Measurements from ENCODE around the gene CSH1.
"Not testable (repeated sequence)": the region's sequence is repeated elsewhere in the genome, so short reads cannot be mapped to it uniquely, and the experiment has no call there.

Gene CSH1

GRCh38 chr17:63907161-63907778 is 10.9 kb upstream of the CSH1 start:
- not testable (repeated sequence) for H3K23ac ChIP-seq (ENCODE audit: low read length in 2 of 2); H3K9ac ChIP-seq (ENCODE audit: low read length); H3K4ac ChIP-seq (ENCODE audit: low read depth in 1 of 2, low read length in 2 of 2); H3K4me3 ChIP-seq (ENCODE audit: insufficient read depth in 1 of 2, low read depth in 1 of 2, low read length in 2 of 2); H3K14ac ChIP-seq (ENCODE audit: low read length in 2 of 2); H2BK12ac ChIP-seq (ENCODE audit: low read length in 2 of 2); H2BK120ac ChIP-seq (ENCODE audit: low read depth, low read length); H2AFZ ChIP-seq (ENCODE audit: low read depth, low read length); H2BK15ac ChIP-seq (ENCODE audit: low read depth, poor library complexity, severe bottlenecking); H3K36me3 ChIP-seq (ENCODE audit: control insufficient read depth in 1 of 2, insufficient read depth in 2 of 2, low read depth in 1 of 2, low read length in 2 of 2); H4K91ac ChIP-seq (ENCODE audit: low read length); H2BK5ac ChIP-seq (ENCODE audit: low read depth, low read length, poor library complexity, severe bottlenecking); H3K4me2 ChIP-seq (ENCODE audit: low read length, poor library complexity, severe bottlenecking); H3K27ac ChIP-seq (ENCODE audit: low read length, poor library complexity, severe bottlenecking); H2AK5ac ChIP-seq (ENCODE audit: low read length, severe bottlenecking); H3K79me1 ChIP-seq (replicated peaks; ENCODE audit: low read length, poor library complexity, severe bottlenecking); H3K9me3 ChIP-seq (ENCODE audit: control insufficient read depth, low read length); H3K4me1 ChIP-seq (ENCODE audit: control insufficient read depth, insufficient read depth, low read depth, low read length); H3K18ac ChIP-seq (ENCODE audit: low read depth in 1 of 2, low read length in 2 of 2); H4K8ac ChIP-seq (ENCODE audit: low read length)
- peak; percentile 18 for DNase-seq
- H3K27me3 ChIP-seq (ENCODE audit: control insufficient read depth in 1 of 2, insufficient read depth in 1 of 2, low read length in 2 of 2): peaks cover 29 to 41% of the 10 kb centered on the region in 2 experiments
- 57% methylated on average over 6 of the region's 12 CpGs for WGBS

GRCh38 chr17:63904796-63905195 is 8.4 kb upstream of the CSH1 start:
- not testable (repeated sequence) for H3K36me3 ChIP-seq (ENCODE audit: control insufficient read depth in 1 of 2, insufficient read depth in 2 of 2, low read depth in 1 of 2, low read length in 2 of 2); H3K9me3 ChIP-seq (ENCODE audit: control insufficient read depth, low read length); H3K4ac ChIP-seq (ENCODE audit: low read depth in 1 of 2, low read length in 2 of 2); H3K4me3 ChIP-seq (ENCODE audit: insufficient read depth in 1 of 2, low read depth in 1 of 2, low read length in 2 of 2); H2AFZ ChIP-seq (ENCODE audit: low read depth, low read length); H2BK120ac ChIP-seq (ENCODE audit: low read depth, low read length); H3K14ac ChIP-seq (ENCODE audit: low read length in 2 of 2); H3K4me2 ChIP-seq (ENCODE audit: low read length, poor library complexity, severe bottlenecking); H4K8ac ChIP-seq (ENCODE audit: low read length); H3K4me1 ChIP-seq (ENCODE audit: control insufficient read depth, insufficient read depth, low read depth, low read length); H3K79me1 ChIP-seq (replicated peaks; ENCODE audit: low read length, poor library complexity, severe bottlenecking); H2BK5ac ChIP-seq (ENCODE audit: low read depth, low read length, poor library complexity, severe bottlenecking); H4K91ac ChIP-seq (ENCODE audit: low read length); H3K9ac ChIP-seq (ENCODE audit: low read length); H2BK15ac ChIP-seq (ENCODE audit: low read depth, poor library complexity, severe bottlenecking); DNase-seq; H3K18ac ChIP-seq (ENCODE audit: low read depth in 1 of 2, low read length in 2 of 2); H3K23ac ChIP-seq (ENCODE audit: low read length in 2 of 2); H2BK12ac ChIP-seq (ENCODE audit: low read length in 2 of 2); H2AK5ac ChIP-seq (ENCODE audit: low read length, severe bottlenecking); H3K27ac ChIP-seq (ENCODE audit: low read length, poor library complexity, severe bottlenecking)
- 78% methylated on average over 7 of the region's 8 CpGs for WGBS
- peaks cover 21 to 29% of the 10 kb centered on the region in 2 experiments for H3K27me3 ChIP-seq (ENCODE audit: control insufficient read depth in 1 of 2, insufficient read depth in 1 of 2, low read length in 2 of 2)

- not testable (repeated sequence) for H3K23ac ChIP-seq (ENCODE audit: low read length in 2 of 2); H2BK5ac ChIP-seq (ENCODE audit: low read depth, low read length, poor library complexity, severe bottlenecking); H3K14ac ChIP-seq (ENCODE audit: low read length in 2 of 2); H2BK12ac ChIP-seq (ENCODE audit: low read length in 2 of 2); H3K36me3 ChIP-seq (ENCODE audit: control insufficient read depth in 1 of 2, insufficient read depth in 2 of 2, low read depth in 1 of 2, low read length in 2 of 2); H2BK120ac ChIP-seq (ENCODE audit: low read depth, low read length); H3K9ac ChIP-seq (ENCODE audit: low read length); H4K91ac ChIP-seq (ENCODE audit: low read length); H3K27ac ChIP-seq (ENCODE audit: low read length, poor library complexity, severe bottlenecking); H2AK5ac ChIP-seq (ENCODE audit: low read length, severe bottlenecking); H3K18ac ChIP-seq (ENCODE audit: low read depth in 1 of 2, low read length in 2 of 2); DNase-seq; H3K4me2 ChIP-seq (ENCODE audit: low read length, poor library complexity, severe bottlenecking); H4K8ac ChIP-seq (ENCODE audit: low read length); H2BK15ac ChIP-seq (ENCODE audit: low read depth, poor library complexity, severe bottlenecking); H3K4ac ChIP-seq (ENCODE audit: low read depth in 1 of 2, low read length in 2 of 2); H3K9me3 ChIP-seq (ENCODE audit: control insufficient read depth, low read length); H2AFZ ChIP-seq (ENCODE audit: low read depth, low read length); H3K4me1 ChIP-seq (ENCODE audit: control insufficient read depth, insufficient read depth, low read depth, low read length); H3K79me1 ChIP-seq (replicated peaks; ENCODE audit: low read length, poor library complexity, severe bottlenecking); H3K4me3 ChIP-seq (ENCODE audit: insufficient read depth in 1 of 2, low read depth in 1 of 2, low read length in 2 of 2)
- WGBS: 88% methylated on average over 2 of the region's 5 CpGs
- peaks cover 25 to 26% of the 10 kb centered on the region in 2 experiments for H3K27me3 ChIP-seq (ENCODE audit: control insufficient read depth in 1 of 2, insufficient read depth in 1 of 2, low read length in 2 of 2)
Observed at GRCh38 chr17:63903787-63904201, 7.4 kb upstream of the CSH1 start.

GRCh38 chr17:63901971-63902370 is 5.6 kb upstream of the CSH1 start:
- H3K18ac ChIP-seq (ENCODE audit: low read depth in 1 of 2, low read length in 2 of 2); H4K91ac ChIP-seq (ENCODE audit: low read length); H3K4me2 ChIP-seq (ENCODE audit: low read length, poor library complexity, severe bottlenecking); H2BK120ac ChIP-seq (ENCODE audit: low read depth, low read length); H2BK12ac ChIP-seq (ENCODE audit: low read length in 2 of 2); H3K4ac ChIP-seq (ENCODE audit: low read depth in 1 of 2, low read length in 2 of 2); H3K4me3 ChIP-seq (ENCODE audit: insufficient read depth in 1 of 2, low read depth in 1 of 2, low read length in 2 of 2); H3K36me3 ChIP-seq (ENCODE audit: control insufficient read depth in 1 of 2, insufficient read depth in 2 of 2, low read depth in 1 of 2, low read length in 2 of 2); H3K4me1 ChIP-seq (ENCODE audit: control insufficient read depth, insufficient read depth, low read depth, low read length); H3K9ac ChIP-seq (ENCODE audit: low read length); H2BK15ac ChIP-seq (ENCODE audit: low read depth, poor library complexity, severe bottlenecking); H2AK5ac ChIP-seq (ENCODE audit: low read length, severe bottlenecking); H3K14ac ChIP-seq (ENCODE audit: low read length in 2 of 2); H3K27ac ChIP-seq (ENCODE audit: low read length, poor library complexity, severe bottlenecking); H4K8ac ChIP-seq (ENCODE audit: low read length); H3K9me3 ChIP-seq (ENCODE audit: control insufficient read depth, low read length); H3K79me1 ChIP-seq (replicated peaks; ENCODE audit: low read length, poor library complexity, severe bottlenecking); H3K23ac ChIP-seq (ENCODE audit: low read length in 2 of 2); H2BK5ac ChIP-seq (ENCODE audit: low read depth, low read length, poor library complexity, severe bottlenecking); H2AFZ ChIP-seq (ENCODE audit: low read depth, low read length); DNase-seq: not testable (repeated sequence)
- peaks cover 18 to 22% of the 10 kb centered on the region in 2 experiments for H3K27me3 ChIP-seq (ENCODE audit: control insufficient read depth in 1 of 2, insufficient read depth in 1 of 2, low read length in 2 of 2)
- WGBS: 90% methylated on average over 2 of the region's 2 CpGs
